A549 (cell line): ENCODE results near the gene KANK2. TPM values are rescaled to one million over a fixed set of nuclear protein-coding genes. Genes with fewer than 3 reads are reported as not detected.

Experiments
- ATAC-seq, 2 experiments: fragments of 200-7000 bp in 1 of 2; fragments of >200 bp in 1 of 2; cut with Nextera tagmentation in 1 of 2; cut with Tn5 transposase in 1 of 2; 3 replicates each; pipeline versions ENCODE4 v1.8.0 to v1.9.1; 2018 to 2020; ENCODE audit warnings: mild to moderate bottlenecking in 1 of 2, moderate library complexity in 1 of 2
- CTCF ChIA-PET: fragments of 300-600 bp; sonication (Branson Sonifier 250); formaldehyde crosslinking; extraction: SDS; loops from one replicate; lab custom pipeline; 2021; ENCODE audit warnings: antibody characterized with exemption, inconsistent platforms; lab: Yijun Ruan, JAX
- POLR2A ChIA-PET: fragments of 350-600 bp; formaldehyde crosslinking; extraction: SDS; loops from one replicate; lab custom pipeline; 2021; ENCODE audit warnings: antibody characterized with exemption, inconsistent platforms; lab: Yijun Ruan, JAX
- DNase-seq, 2 experiments: peaks; one replicate each; pipeline versions ENCODE4 v3.0.0 to v3.0.0-alpha.2; 2011 to 2016; ENCODE audit warnings: low read depth in 1 of 2, low spot score in 1 of 2
- FAIRE-seq: peaks from 2 replicates; lab custom pipeline; 2011; peaks lifted over from hg19 to GRCh38; lab: Jason Lieb, UNC
- H3K27ac ChIP-seq, 2 experiments: fragments of >200 bp; sonication (Bioruptor Twin); formaldehyde crosslinking; 3 replicates each; pipeline ENCODE4 v1.5.1; 2016 to 2017
- H3K4me1 ChIP-seq: fragments of >200 bp; sonication (Bioruptor Twin); formaldehyde crosslinking; 3 replicates; pipeline ENCODE4 v1.6.1; 2016
- H3K4me2 ChIP-seq: fragments of >200 bp; sonication (Bioruptor Twin); formaldehyde crosslinking; 3 replicates; pipeline ENCODE4 v1.6.1; 2016
- H3K4me3 ChIP-seq: fragments of >200 bp; sonication (Bioruptor Twin); formaldehyde crosslinking; 3 replicates; pipeline ENCODE4 v1.5.1; 2016
- H3K9me3 ChIP-seq: fragments of >200 bp; sonication (Bioruptor Twin); formaldehyde crosslinking; 3 replicates; pipeline ENCODE4 v1.6.1; 2016
- BHLHE40 ChIP-seq: IDR thresholded peaks from 2 replicates; pipeline ENCODE4 v1.6.1; 2012; ENCODE audit warnings: low read depth, low read length, inconsistent platforms
- CBX2 ChIP-seq: fragments of 200-600 bp; sonication (generic); IDR thresholded peaks from 2 replicates; pipeline ENCODE4 v1.6.1; 2016; ENCODE audit warnings: low read depth, mild to moderate bottlenecking, borderline replicate concordance
- CBX8 ChIP-seq: fragments of 200-600 bp; sonication (generic); IDR thresholded peaks from 2 replicates; pipeline ENCODE4 v1.6.1; 2016
- CHD2 ChIP-seq: fragments of 150-350 bp; IDR thresholded peaks from 2 replicates; pipeline ENCODE4 v1.6.1; 2014; ENCODE audit warnings: low read length; ENCODE audit not compliant: partially characterized antibody
- CHD4 ChIP-seq: fragments of 200-600 bp; sonication (generic); IDR thresholded peaks from 2 replicates; pipeline ENCODE4 v1.6.1; 2016; ENCODE audit warnings: antibody characterized with exemption, mild to moderate bottlenecking, borderline replicate concordance
- E2F6 ChIP-seq: IDR thresholded peaks from 2 replicates; pipeline ENCODE4 v1.6.1; 2012; ENCODE audit warnings: low read depth, borderline replicate concordance
- EHF ChIP-seq: fragments of 250-450 bp; sonication (Bioruptor Pico); IDR thresholded peaks from 2 replicates; pipeline ENCODE4 v1.5.0; 2020; ENCODE audit warnings: mild to moderate bottlenecking
- EP300 ChIP-seq, 2 experiments: fragments of >200 bp; sonication (Bioruptor Twin); formaldehyde crosslinking; IDR thresholded peaks; 2 replicates in 1 of 2; 3 replicates in 1 of 2; pipeline ENCODE4 v1.6.1; 2016 to 2017
- GATA3 ChIP-seq: IDR thresholded peaks from 2 replicates; pipeline ENCODE4 v1.6.1; 2012; ENCODE audit warnings: borderline replicate concordance
- HEYL ChIP-seq: fragments of 250-450 bp; sonication (Bioruptor Pico); IDR thresholded peaks from 2 replicates; pipeline ENCODE4 v1.8.0; 2021; ENCODE audit warnings: mild to moderate bottlenecking, moderate library complexity
- HOXB13 ChIP-seq: fragments of 250-450 bp; sonication (Bioruptor Pico); IDR thresholded peaks from 2 replicates; pipeline ENCODE4 v1.5.0; 2020; ENCODE audit warnings: low read depth, mild to moderate bottlenecking, moderate library complexity
- JUNB ChIP-seq: fragments of >200 bp; sonication (Bioruptor Twin); formaldehyde crosslinking; IDR thresholded peaks from 2 replicates; pipeline ENCODE4 v1.6.1; 2016
- MAFK ChIP-seq: fragments of 450-650 bp; IDR thresholded peaks from 2 replicates; pipeline ENCODE4 v1.6.1; 2014; ENCODE audit not compliant: partially characterized antibody
- MAZ ChIP-seq: fragments of 150-350 bp; IDR thresholded peaks from 2 replicates; pipeline ENCODE4 v1.6.1; 2014; ENCODE audit warnings: antibody characterized with exemption, low read depth, low read length, borderline replicate concordance
- NPAS2 ChIP-seq: fragments of 250-450 bp; sonication (Bioruptor Pico); IDR thresholded peaks from 2 replicates; pipeline ENCODE4 v1.8.0; 2022; ENCODE audit warnings: mild to moderate bottlenecking, moderate library complexity, borderline replicate concordance
- PHF8 ChIP-seq: fragments of 200-600 bp; sonication (generic); IDR thresholded peaks from 2 replicates; pipeline ENCODE4 v1.6.1; 2016; ENCODE audit warnings: low read depth, mild to moderate bottlenecking, antibody characterized with exemption, moderate library complexity, borderline replicate concordance
- POLR2A ChIP-seq: IDR thresholded peaks from 2 replicates; pipeline ENCODE4 v1.6.1; 2012; ENCODE audit warnings: mild to moderate bottlenecking, low read length
- RARB ChIP-seq: fragments of 250-450 bp; sonication (Bioruptor Pico); IDR thresholded peaks from 2 replicates; pipeline ENCODE4 v1.8.0; 2021; ENCODE audit warnings: mild to moderate bottlenecking, moderate library complexity
- RNF2 ChIP-seq: fragments of 200-600 bp; sonication (generic); IDR thresholded peaks from 2 replicates; pipeline ENCODE4 v1.6.1; 2016; ENCODE audit warnings: low read depth, mild to moderate bottlenecking, antibody characterized with exemption, moderate library complexity, borderline replicate concordance
- SMC3 ChIP-seq: fragments of >200 bp; sonication (Bioruptor Twin); formaldehyde crosslinking; IDR thresholded peaks from 3 replicates; pipeline ENCODE4 v1.6.1; 2018; ENCODE audit warnings: inconsistent platforms
- ZFP36 ChIP-seq: fragments of 450-650 bp; IDR thresholded peaks from 2 replicates; pipeline ENCODE4 v1.6.1; 2014; ENCODE audit warnings: borderline replicate concordance; ENCODE audit not compliant: partially characterized antibody
- ZSCAN20 ChIP-seq: fragments of 250-450 bp; sonication (Bioruptor Pico); IDR thresholded peaks from 2 replicates; pipeline ENCODE4 v1.8.0; 2022; ENCODE audit warnings: mild to moderate bottlenecking, moderate library complexity
- WGBS: methylation state at CpG from one replicate; pipeline ENCODE4 v1.1.6; 2017; ENCODE audit errors: missing lambda C conversion rate; 5-methylcytosine and 5-hydroxymethylcytosine counted together
- polyA plus RNA-seq, 4 experiments: library from polyadenylated mRNA; depleted of rRNA in 3 of 4; stranded (reverse); fragments of >200 nt; fragmentation: RNase III in 1 of 4; extraction: RNeasy Plus Mini Kit Qiagen cat#74134 plus additional on column Dnase treatment in 1 of 4; gene quantifications; 2 replicates in 3 of 4; 3 replicates in 1 of 4; pipeline ENCODE4 v1.2.3, GENCODE V29; 2011 to 2017
- TF ChIP-seq, protein P1 (sequence below): fragments of 250-450 bp; sonication (Bioruptor Pico); IDR thresholded peaks from 2 replicates; pipeline ENCODE4 v1.5.0; 2021; ENCODE audit warnings: mild to moderate bottlenecking, moderate library complexity, borderline replicate concordance

Gene KANK2
- polyA plus RNA-seq, 2 of the 4 experiments (the other 2 are of a cell fraction) = 20.5 to 68.0 TPM

GRCh38 chr19:11155373-11156120, 41.8 kb downstream of the KANK2 start, which contains the start of gene SPC24 (continued):
- TF ChIP-seq CHD2 (no peak), POLR2A (peak; percentile 37; the same call in 1 of the 2 replicates), ZFP36 (no peak)
- TF ChIP-seq, all 56 proteins: peak for 6

GRCh38 chr19:11154683-11155047, 42.7 kb downstream of the KANK2 start:
- TF ChIP-seq SMC3 (no peak), CBX2 (no peak), RNF2 (no peak), RARB (no peak), MAFK (no peak), HEYL (CRISPR knock-in tag) (no peak), CHD4 (no peak), HOXB13 (CRISPR knock-in tag) (no peak), EHF (no peak)
- Histone ChIP-seq H3K4me3 (peak overlapping the region; percentile 89), H3K4me2 (peak overlapping the region; percentile 73), H3K4me1 (peaks cover 26% of the 10 kb centered on the region), H3K9me3 (no peaks in the 10 kb centered on the region), H3K27ac (peak overlapping the region; percentile 86 to 95; a peak in 5 of 6 replicates)
- CTCF ChIA-PET = interaction anchor here (1.0 to 3.1 kb wide), 6 partner anchors 10 to 328 kb away, joined by 3 to 15 read pairs (median 4); no protein-coding TSS in a partner anchor
- no peak for DNase-seq
- POLR2A ChIA-PET = no interaction called here
- no peak for FAIRE-seq
- WGBS = 15% methylated on average over 6 of the region's 6 CpGs
- ATAC-seq = no peak

DNA sequence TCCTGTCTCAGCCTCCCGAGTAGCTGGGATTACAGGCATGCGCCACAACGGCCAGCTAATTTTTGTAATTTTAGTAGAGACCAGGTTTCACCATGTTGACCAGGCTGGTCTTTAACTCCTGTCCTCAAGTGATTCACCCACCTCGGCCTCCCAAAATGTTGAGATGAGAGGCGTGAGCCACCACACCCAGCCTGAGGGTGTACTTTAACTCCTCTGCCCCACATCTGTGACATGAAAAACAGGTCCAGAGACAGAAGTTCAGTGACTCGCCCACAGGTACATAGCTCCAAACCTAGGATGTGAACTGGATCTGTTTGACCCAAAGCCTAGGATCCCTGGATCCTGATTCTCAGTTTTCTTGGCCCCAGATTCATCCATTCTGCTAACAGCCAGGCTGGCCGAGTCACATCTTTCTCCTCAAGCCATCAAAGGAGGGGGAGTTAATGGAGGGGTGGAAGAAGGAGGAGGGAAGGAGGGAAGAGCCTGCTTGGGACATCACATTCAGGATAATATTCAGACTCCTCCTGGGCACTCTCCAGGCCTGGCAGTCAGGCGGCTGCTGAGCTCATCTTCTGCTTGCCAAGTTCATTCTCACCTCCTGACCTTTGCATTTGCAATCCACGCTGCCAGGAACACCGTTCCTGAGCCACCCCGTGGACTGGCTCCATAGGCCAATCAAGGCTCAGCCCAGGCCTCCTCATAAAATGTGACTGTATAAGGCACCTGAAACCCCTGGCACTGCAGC, 44.9 kb downstream of the KANK2 start:
- Histone ChIP-seq H3K4me3 (no peak overlapping the region), H3K27ac (peak overlapping the region; percentile 79 to 86), H3K4me1 (peaks cover 26% of the 10 kb centered on the region), H3K9me3 (no peaks in the 10 kb centered on the region), H3K4me2 (peak overlapping the region; percentile 62)
- CTCF ChIA-PET = interaction anchor here (1.0 to 3.1 kb wide), 5 partner anchors 8 to 216 kb away, joined by 3 to 15 read pairs (median 5); no protein-coding TSS in a partner anchor
- ATAC-seq (0 out of 6 replicates have a peak, but pooled peaks of 1 of the 2 experiments have one; percentile 30), FAIRE-seq (no peak), DNase-seq (peak in 1 of 2 experiments; percentile 63)
- no peak for TF ChIP-seq EP300 (IDR thresholded peaks at IDR 0.05)
- TF ChIP-seq CBX8 = no peak
- no peak for TF ChIP-seq NPAS2
- TF ChIP-seq BHLHE40 = no peak
- TF ChIP-seq JUNB = no peak
- TF ChIP-seq MAZ = no peak
- no peak for TF ChIP-seq GATA3
- TF ChIP-seq HOXB13 (CRISPR knock-in tag) = no peak
- no peak for TF ChIP-seq PHF8
- no peak for TF ChIP-seq E2F6
- TF ChIP-seq, protein P1, sequence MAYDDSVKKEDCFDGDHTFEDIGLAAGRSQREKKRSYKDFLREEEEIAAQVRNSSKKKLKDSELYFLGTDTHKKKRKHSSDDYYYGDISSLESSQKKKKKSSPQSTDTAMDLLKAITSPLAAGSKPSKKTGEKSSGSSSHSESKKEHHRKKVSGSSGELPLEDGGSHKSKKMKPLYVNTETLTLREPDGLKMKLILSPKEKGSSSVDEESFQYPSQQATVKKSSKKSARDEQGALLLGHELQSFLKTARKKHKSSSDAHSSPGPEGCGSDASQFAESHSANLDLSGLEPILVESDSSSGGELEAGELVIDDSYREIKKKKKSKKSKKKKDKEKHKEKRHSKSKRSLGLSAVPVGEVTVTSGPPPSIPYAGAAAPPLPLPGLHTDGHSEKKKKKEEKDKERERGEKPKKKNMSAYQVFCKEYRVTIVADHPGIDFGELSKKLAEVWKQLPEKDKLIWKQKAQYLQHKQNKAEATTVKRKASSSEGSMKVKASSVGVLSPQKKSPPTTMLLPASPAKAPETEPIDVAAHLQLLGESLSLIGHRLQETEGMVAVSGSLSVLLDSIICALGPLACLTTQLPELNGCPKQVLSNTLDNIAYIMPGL = no peak
- TF ChIP-seq ZSCAN20 (CRISPR knock-in tag) = no peak
- 52% methylated on average over 11 of the region's 11 CpGs for WGBS
- POLR2A ChIA-PET = interaction anchor here (1.0 kb wide), 1 partner anchor 10 kb away, joined by 6 read pairs; no protein-coding TSS in a partner anchor
